ENCODE measurements around the gene RCOR3.

DNA sequence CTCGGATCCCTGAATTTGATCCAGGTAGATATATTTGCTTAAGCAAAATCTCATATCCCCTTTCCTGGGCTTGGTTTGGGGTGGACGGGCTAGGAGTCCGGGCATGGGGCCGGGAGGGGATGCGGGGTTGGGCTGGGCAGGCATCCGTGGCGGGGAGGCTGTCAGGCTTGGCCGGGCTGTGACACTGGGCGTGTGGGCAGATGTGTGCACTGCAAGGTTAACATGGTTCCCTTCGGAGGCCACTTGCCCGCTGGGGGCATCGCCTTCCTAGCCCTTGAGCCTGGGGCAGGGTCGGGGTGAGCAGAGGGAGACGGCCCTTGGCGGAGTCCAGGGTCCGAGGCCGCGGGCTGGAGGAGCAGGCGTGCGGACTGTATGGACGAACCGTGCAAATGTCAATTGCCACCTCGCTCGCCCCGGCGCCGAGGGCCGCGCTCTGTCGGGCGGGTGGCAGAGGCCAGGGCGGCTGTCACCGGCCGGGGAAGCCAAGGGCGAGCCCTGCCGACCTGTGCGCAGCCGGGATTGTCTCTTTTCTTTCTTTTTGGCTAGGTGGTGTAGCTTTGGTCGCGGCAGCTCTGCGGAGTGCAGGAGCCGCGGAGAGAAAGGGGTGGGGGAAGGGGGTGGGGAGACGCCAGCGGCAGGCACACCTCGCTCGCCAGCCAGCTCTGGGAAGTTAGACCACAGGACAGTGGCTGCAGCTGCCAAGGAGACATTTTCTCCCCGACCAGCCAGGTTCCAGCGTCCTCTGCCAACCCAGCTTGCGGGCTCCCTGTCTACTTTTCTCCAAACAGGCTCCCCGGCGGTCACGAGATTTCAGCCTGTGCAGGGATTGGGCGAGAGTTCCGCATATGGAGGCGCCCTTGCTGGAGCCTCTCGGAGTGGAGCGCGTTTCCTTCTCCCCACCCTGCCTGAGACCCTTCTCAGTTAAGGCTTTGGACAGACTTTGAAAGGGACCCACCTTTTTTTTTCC lies 1.3 kb downstream of the RCOR3 start:
- TF ChIP-seq, protein P1, sequence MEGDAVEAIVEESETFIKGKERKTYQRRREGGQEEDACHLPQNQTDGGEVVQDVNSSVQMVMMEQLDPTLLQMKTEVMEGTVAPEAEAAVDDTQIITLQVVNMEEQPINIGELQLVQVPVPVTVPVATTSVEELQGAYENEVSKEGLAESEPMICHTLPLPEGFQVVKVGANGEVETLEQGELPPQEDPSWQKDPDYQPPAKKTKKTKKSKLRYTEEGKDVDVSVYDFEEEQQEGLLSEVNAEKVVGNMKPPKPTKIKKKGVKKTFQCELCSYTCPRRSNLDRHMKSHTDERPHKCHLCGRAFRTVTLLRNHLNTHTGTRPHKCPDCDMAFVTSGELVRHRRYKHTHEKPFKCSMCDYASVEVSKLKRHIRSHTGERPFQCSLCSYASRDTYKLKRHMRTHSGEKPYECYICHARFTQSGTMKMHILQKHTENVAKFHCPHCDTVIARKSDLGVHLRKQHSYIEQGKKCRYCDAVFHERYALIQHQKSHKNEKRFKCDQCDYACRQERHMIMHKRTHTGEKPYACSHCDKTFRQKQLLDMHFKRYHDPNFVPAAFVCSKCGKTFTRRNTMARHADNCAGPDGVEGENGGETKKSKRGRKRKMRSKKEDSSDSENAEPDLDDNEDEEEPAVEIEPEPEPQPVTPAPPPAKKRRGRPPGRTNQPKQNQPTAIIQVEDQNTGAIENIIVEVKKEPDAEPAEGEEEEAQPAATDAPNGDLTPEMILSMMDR (IDR thresholded peaks at IDR 0.05), result no peak
- TF ChIP-seq POLR2AphosphoS5 (IDR thresholded peaks at IDR 0.05), result peak in 3 of 4 donors; percentile 60 to 72 (median 69)
- no peak for TF ChIP-seq POLR2A (IDR thresholded peaks at IDR 0.05)
- no peak for TF ChIP-seq EP300 (IDR thresholded peaks at IDR 0.05)

All from sigmoid colon (tissue), 4 donors.